HEK293T (cell line): ENCODE measurements around the gene HYPK.

ENCODE experiments used
- CTCF ChIA-PET: fragments of 350-600 bp; formaldehyde crosslinking; extraction: SDS; loops from one replicate; lab custom pipeline; 2021; ENCODE audit warnings: antibody characterized with exemption, inconsistent platforms; lab: Yijun Ruan, JAX
- POLR2A ChIA-PET: fragments of 350-600 bp; formaldehyde crosslinking; extraction: SDS; loops from one replicate; lab custom pipeline; 2020; ENCODE audit warnings: antibody characterized with exemption, inconsistent platforms; lab: Yijun Ruan, JAX
- DNase-seq: peaks from one replicate; pipeline ENCODE4 v3.0.0; 2012; ENCODE audit warnings: mixed read lengths; ENCODE audit errors: extremely low spot score
- ARNT ChIP-seq: fragments of 450-650 bp; IDR thresholded peaks from 2 replicates; pipeline ENCODE4 v1.6.1; 2017; ENCODE audit warnings: mild to moderate bottlenecking
- BHLHE40 ChIP-seq: fragments of 450-650 bp; IDR thresholded peaks from 2 replicates; pipeline ENCODE4 v1.6.1; 2016; ENCODE audit warnings: mild to moderate bottlenecking, moderate library complexity, borderline replicate concordance
- CTBP1 ChIP-seq: fragments of 450-650 bp; IDR thresholded peaks from 2 replicates; pipeline ENCODE4 v1.6.1; 2016; ENCODE audit warnings: borderline replicate concordance
- ELF4 ChIP-seq: fragments of 450-650 bp; IDR thresholded peaks from 2 replicates; pipeline ENCODE4 v1.6.1; 2017; ENCODE audit warnings: antibody characterized with exemption
- FOXA1 ChIP-seq: fragments of 450-650 bp; IDR thresholded peaks from 2 replicates; pipeline ENCODE4 v1.6.1; 2016; ENCODE audit warnings: mild to moderate bottlenecking
- FOXK2 ChIP-seq: fragments of 450-650 bp; IDR thresholded peaks from 2 replicates; pipeline ENCODE4 v1.6.1; 2016; ENCODE audit warnings: mild to moderate bottlenecking
- FOXM1 ChIP-seq: fragments of 450-650 bp; IDR thresholded peaks from 2 replicates; pipeline ENCODE4 v1.6.1; 2017; ENCODE audit warnings: mild to moderate bottlenecking, borderline replicate concordance
- HDGF ChIP-seq: fragments of 450-650 bp; IDR thresholded peaks from 2 replicates; pipeline ENCODE4 v1.6.1; 2017; ENCODE audit warnings: antibody characterized with exemption, borderline replicate concordance
- L3MBTL2 ChIP-seq: fragments of 450-650 bp; conservative IDR thresholded peaks from 2 replicates; pipeline ENCODE4 v1.6.1; 2016; ENCODE audit warnings: mild to moderate bottlenecking
- LEF1 ChIP-seq: fragments of 450-650 bp; IDR thresholded peaks from 2 replicates; pipeline ENCODE4 v1.6.1; 2017; ENCODE audit warnings: mild to moderate bottlenecking, borderline replicate concordance
- NFRKB ChIP-seq: fragments of 450-650 bp; IDR thresholded peaks from 2 replicates; pipeline ENCODE4 v1.6.1; 2016; ENCODE audit warnings: mild to moderate bottlenecking, moderate library complexity
- PKNOX1 ChIP-seq: fragments of 450-650 bp; IDR thresholded peaks from 2 replicates; pipeline ENCODE4 v1.6.1; 2016
- SP1 ChIP-seq: fragments of 450-650 bp; IDR thresholded peaks from 2 replicates; pipeline ENCODE4 v1.6.1; 2017
- SUZ12 ChIP-seq: fragments of 450-650 bp; IDR thresholded peaks from 2 replicates; pipeline ENCODE4 v1.6.1; 2016; ENCODE audit warnings: mild to moderate bottlenecking
- TARDBP ChIP-seq: fragments of 450-650 bp; IDR thresholded peaks from 2 replicates; pipeline ENCODE4 v1.6.1; 2016
- ZNF384 ChIP-seq: fragments of 450-650 bp; IDR thresholded peaks from 2 replicates; pipeline ENCODE4 v1.6.1; 2016

HYPK gene

GRCh38 chr15:43779016-43779415 is 21.4 kb upstream of the HYPK start:
- no peak for TF ChIP-seq CTBP1
- no peak for DNase-seq
- POLR2A ChIA-PET = no interaction called here
- CTCF ChIA-PET = interaction anchor here (0.6 kb wide), 1 partner anchor 102 kb away, joined by 5 read pairs; no protein-coding TSS in a partner anchor

GRCh38 chr15:43789409-43789808 is 11.0 kb upstream of the HYPK start:
- ChIA-PET CTCF (interaction anchor here (3.1 kb wide), 1 partner anchor 12 kb away, joined by 13 read pairs; the partner anchor contains the start of gene ELL3), POLR2A (interaction anchor here (2.5 to 6.3 kb wide), 2 partner anchors 11 to 12 kb away, joined by 11 to 33 read pairs; partner anchors contain the start of genes ELL3, HYPK and SERINC4)
- no peak for DNase-seq
- TF ChIP-seq FOXK2 (no peak), ARNT (no peak), FOXA1 (no peak), CTBP1 (no peak), L3MBTL2 (no peak), BHLHE40 (no peak), TARDBP (no peak), ZNF384 (no peak), ELF4 (no peak), FOXM1 (no peak), NFRKB (no peak), HDGF (no peak), SP1 (no peak), PKNOX1 (no peak), LEF1 (no peak), SUZ12 (no peak)

GRCh38 chr15:43791993-43792760 is 8.2 kb upstream of the HYPK start, which contains the start of gene SERF2:
TSS of gene SERF2 (plus strand) at chr15:43792320. CDS start at chr15:43792377, 57 bp downstream.
- peak; percentile 92 for DNase-seq
- POLR2A ChIA-PET = interaction anchor here (1.2 to 6.3 kb wide), 4 partner anchors 8 to 33 kb away, joined by 3 to 33 read pairs (median 9); partner anchors contain the start of genes ELL3, HYPK, MFAP1 and SERINC4
- TF ChIP-seq FOXM1 = no peak
- peak; percentile 81; the same call in 1 of the 2 replicates for TF ChIP-seq L3MBTL2
- TF ChIP-seq ARNT = no peak
- no peak for TF ChIP-seq FOXK2
- no peak for TF ChIP-seq ELF4
- TF ChIP-seq NFRKB = no peak
- TF ChIP-seq PKNOX1 = no peak
- TF ChIP-seq SP1 = no peak
- CTCF ChIA-PET = interaction anchor here (3.1 kb wide), 1 partner anchor 15 kb away, joined by 13 read pairs; the partner anchor contains the start of gene ELL3

- POLR2A ChIA-PET = interaction anchor here (1.2 to 6.3 kb wide), 3 partner anchors 12 to 32 kb away, joined by 3 to 33 read pairs (median 7); partner anchors contain the start of genes ELL3 and MFAP1
- no peak for TF ChIP-seq SUZ12
- no peak for TF ChIP-seq LEF1
- no peak for TF ChIP-seq ZNF384
- no peak for TF ChIP-seq PKNOX1
- TF ChIP-seq TARDBP = no peak
- TF ChIP-seq BHLHE40 = no peak
- TF ChIP-seq L3MBTL2 = no peak
- no peak for TF ChIP-seq SP1
- TF ChIP-seq FOXM1 = no peak
- TF ChIP-seq ELF4 = no peak
- no peak for TF ChIP-seq CTBP1
- no peak for TF ChIP-seq FOXK2
- no peak for TF ChIP-seq HDGF
- TF ChIP-seq FOXA1 = no peak
- no peak for TF ChIP-seq ARNT
- CTCF ChIA-PET = no interaction called here
- no peak for DNase-seq
Measured at GRCh38 chr15:43792761-43793476, 7.5 kb upstream of the HYPK start.

GRCh38 chr15:43793647-43794046 is 6.8 kb upstream of the HYPK start:
- DNase-seq = no peak
- ChIA-PET CTCF (no interaction called here), POLR2A (interaction anchor here (6.3 kb wide), 1 partner anchor 16 kb away, joined by 33 read pairs; the partner anchor contains the start of gene ELL3)
- TF ChIP-seq ELF4 (no peak), TARDBP (no peak), SP1 (no peak), ARNT (no peak), PKNOX1 (no peak), FOXA1 (no peak), ZNF384 (no peak), L3MBTL2 (no peak), NFRKB (no peak), FOXK2 (no peak), CTBP1 (no peak), HDGF (no peak), BHLHE40 (no peak), FOXM1 (no peak), SUZ12 (no peak), LEF1 (no peak)
